HCT116 (cell line): ENCODE results near the gene WFDC2.

Experiments
- CTCF ChIP-seq, 3 experiments: fragments of 200-600 bp in 1 of 3; sonication (generic) in 1 of 3; IDR thresholded peaks in 2 of 3; conservative IDR thresholded peaks in 1 of 3; 2 replicates each; pipeline ENCODE4 v1.5.1; 2012 to 2017; ENCODE audit warnings: low read depth in 2 of 3, low read length in 2 of 3, antibody characterized with exemption in 1 of 3, borderline replicate concordance in 1 of 3, control low read depth in 1 of 3, mild to moderate bottlenecking in 1 of 3, mixed read lengths in 1 of 3, mixed run types in 1 of 3, moderate library complexity in 1 of 3; ENCODE audit not compliant: insufficient read depth in 1 of 3
- EZH2 ChIP-seq: fragments of 200-600 bp; sonication (generic); IDR thresholded peaks from 2 replicates; pipeline ENCODE4 v1.6.1; 2017; ENCODE audit warnings: antibody characterized with exemption, mixed run types
- JUND ChIP-seq: IDR thresholded peaks from 2 replicates; pipeline ENCODE4 v1.6.1; 2012
- POLR2A ChIP-seq: IDR thresholded peaks from 2 replicates; pipeline ENCODE4 v1.7.0; 2011; ENCODE audit warnings: borderline replicate concordance; ENCODE audit not compliant: insufficient read depth, insufficient read length; ENCODE audit errors: extremely low read depth
- POLR2AphosphoS5 ChIP-seq: IDR thresholded peaks from 2 replicates; pipeline ENCODE4 v1.6.1; 2011; ENCODE audit warnings: mild to moderate bottlenecking, low read depth, low read length, moderate library complexity
- SIN3A ChIP-seq: IDR thresholded peaks from 2 replicates; pipeline ENCODE4 v1.6.1; 2012; ENCODE audit warnings: low read depth
- ZNF274 ChIP-seq: fragments of 200-500 bp; sonication (Bioruptor generic); IDR thresholded peaks from 2 replicates; pipeline ENCODE4 v1.6.1; 2014; ENCODE audit warnings: mild to moderate bottlenecking, low read depth, low read length, inconsistent platforms

- TF ChIP-seq POLR2A (no peak), POLR2AphosphoS5 (peak; percentile 42; the same call in 1 of the 2 replicates), ZNF274 (no peak), CTCF (IDR thresholded peaks at IDR 0.05 in 2 of 3, conservative IDR thresholded peaks at IDR 0.05 in 1 of 3; ENCODE audit: borderline replicate concordance in 1 of 3, insufficient read depth in 1 of 3, low read depth in 2 of 3, low read length in 2 of 3) (peak; percentile 90 to 94 (median 93)), SIN3A (no peak), EZH2 (no peak), JUND (no peak)
Measured at GRCh38 chr20:45436732-45437485, 32.6 kb upstream of the WFDC2 start.
